Amygdala (tissue), 56 donors: Measurements from ENCODE around the gene CABLES2.

Experiments
- DNase-seq, 56 donors: peaks; one replicate each; lab custom pipeline; 2025; lab: John Stamatoyannopoulos, UW

CABLES2 gene

GRCh38 chr20:62363920-62364851, 42.9 kb downstream of the CABLES2 start:
- no peak for DNase-seq

DNA sequence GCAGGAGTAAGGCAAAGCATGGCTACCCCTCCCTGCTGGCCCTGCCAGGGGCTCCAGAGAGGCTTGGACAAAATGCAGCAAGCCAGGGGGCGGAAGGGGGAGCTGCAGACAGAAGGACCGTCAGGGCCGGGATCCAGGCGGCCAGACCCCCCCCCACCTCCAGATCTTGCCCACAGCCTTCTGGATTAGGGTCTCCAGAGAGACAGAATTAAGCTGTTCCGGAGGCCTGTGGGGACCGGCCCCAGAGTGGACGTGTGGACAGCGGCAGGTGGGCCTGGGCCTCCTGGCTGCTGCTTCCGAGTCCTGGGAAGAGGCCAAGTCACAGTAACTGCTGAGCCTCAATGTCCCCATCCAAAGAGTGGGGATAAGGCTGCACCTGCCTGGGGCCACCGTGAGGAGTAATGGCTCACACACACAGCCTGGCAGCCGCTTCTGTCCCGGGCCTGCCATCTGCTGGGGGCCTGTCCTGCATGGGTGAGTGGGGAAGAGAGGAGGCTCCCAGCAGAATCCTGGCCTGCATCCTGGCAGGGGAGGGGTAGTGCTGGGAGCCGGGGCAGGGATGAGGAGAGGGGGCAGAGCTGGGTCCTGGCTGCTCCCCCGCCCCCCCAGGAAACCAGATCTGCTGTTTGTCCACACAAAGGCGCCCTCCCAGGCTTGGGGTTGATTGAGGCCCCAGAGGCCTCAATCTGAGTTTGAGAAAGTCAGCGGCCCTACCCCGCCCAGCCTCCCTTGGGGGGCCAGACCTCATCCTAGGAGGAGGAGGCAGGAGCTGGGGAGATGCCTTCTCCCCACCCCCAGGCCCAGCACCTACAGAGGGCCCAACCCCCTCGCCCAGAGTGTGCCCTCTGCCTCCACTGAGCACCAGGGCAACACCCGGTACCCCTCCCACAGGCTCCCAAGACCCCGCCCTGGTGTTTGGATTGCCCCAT, 43.8 kb downstream of the CABLES2 start:
- DNase-seq = no peak

DNA sequence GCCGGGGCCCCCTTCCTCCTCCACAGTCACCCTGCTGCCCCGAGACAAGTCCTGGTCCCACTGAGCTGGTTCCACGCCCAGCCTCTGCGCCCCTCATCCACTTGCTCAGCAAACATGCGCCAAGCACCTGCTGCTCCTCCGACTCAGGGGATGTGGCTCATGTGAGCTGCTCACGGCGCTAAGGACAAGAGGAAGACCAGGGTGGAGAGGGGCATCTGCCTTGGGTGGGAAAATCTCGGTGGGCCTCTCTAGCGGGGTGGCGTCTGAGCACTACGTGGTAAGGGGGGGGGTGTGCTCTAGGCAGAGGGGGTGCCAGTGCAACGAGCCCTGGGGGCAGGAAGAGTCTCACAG, 44.5 kb downstream of the CABLES2 start:
- no peak for DNase-seq

DNA sequence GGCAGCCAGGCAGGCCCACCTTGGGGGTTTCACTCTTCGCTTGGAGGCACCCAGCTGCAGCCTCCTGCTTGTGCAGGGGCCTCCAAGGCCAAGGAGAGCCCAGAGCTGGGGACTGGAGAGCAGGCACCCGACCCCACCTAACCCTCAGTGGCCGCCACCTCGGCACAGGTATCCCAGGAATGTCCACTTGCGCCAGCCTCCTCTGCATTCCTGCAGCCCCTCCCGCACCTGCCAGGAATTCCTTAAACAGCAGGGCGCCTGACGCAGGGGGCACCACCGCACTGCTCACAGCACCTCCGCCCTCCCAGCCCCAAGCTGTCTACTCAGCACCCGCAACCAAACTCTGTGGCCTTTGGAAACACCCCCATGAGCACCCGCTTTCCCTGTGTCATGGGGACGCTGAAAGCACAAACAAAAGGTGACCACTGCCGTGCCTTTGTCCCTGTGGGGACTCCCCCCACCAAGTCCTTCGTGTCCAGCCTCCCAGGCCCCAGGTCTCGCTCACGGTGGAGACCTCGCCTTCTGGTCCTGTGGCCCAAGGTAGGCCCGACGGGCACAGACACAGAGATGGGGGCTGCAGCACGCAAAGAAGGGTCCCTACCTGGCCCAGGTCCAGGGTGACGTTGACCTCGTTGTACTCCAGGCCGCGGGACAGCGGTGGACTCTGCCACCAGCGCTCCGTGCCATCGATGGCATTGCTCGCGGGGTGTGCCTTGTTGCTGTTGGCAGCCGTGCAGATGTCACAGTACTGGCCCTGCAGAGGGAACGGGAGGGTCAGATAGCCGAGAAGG, 45.1 kb downstream of the CABLES2 start:
- DNase-seq = no peak

GRCh38 chr20:62360854-62361798, 46.0 kb downstream of the CABLES2 start:
- no peak for DNase-seq

DNA sequence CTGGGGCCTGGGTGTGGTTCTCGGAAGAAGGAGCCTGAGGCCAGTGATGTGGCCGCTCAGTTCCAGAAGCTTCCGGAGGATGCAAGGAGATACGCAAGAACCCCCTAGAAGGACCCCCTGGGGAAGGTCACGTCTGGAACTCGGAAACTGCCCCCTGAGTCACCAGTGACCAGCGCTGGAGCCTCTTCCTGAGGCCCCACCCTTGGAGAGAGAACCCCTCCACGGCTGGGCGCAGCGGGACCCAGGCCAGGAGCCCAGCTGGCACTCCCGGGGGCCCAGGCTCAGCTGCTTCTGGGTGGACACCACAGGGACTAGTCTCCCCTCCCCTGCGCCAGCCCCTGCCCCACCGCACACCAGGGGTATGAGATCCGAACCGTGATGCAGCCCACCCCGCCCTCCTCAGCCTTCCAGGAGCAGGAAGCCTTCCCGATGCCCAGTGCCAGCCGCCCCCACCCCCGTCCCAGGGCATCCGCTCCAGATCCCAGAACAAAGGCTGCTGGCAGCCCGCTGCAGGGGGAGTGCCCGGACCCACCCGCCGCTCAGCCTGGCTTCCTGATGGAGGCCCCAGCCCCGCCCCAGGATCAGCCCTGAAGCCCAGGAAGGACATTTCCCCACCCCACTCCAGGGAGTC, 47.5 kb downstream of the CABLES2 start:
- DNase-seq = peak in 6 of 56 donors; percentile 19 to 81 (median 52)

GRCh38 chr20:62359043-62359490, 48.0 kb downstream of the CABLES2 start:
- peak in 1 of 56 donors; percentile 81 for DNase-seq

GRCh38 chr20:62358171-62359042, 48.7 kb downstream of the CABLES2 start:
- peak in 3 of 56 donors; percentile 34 to 45 (median 41) for DNase-seq

DNA sequence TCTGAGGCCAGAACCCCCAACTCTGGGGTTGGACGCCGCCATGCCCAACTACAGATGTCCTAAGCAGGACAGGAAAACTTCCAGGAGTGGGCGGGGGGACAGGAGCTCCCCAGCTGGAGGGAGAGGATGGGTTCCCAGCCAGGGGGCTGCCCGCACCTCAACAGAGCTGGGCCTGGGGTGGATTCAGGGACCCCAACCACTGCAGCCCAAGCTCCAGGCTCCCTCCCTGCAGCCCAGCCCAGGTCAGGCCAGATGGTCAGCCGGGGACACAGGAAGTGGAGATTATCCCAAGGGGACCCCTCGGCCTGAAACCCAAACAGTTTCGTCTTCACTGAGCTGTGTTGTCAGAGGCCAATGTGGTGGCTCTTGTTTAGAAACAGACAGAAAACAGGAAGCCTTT, 49.4 kb downstream of the CABLES2 start:
- DNase-seq = no peak

- DNase-seq = peak in 1 of 56 donors; percentile 33
Observed at GRCh38 chr20:62357187-62357667, 49.9 kb downstream of the CABLES2 start.

DNA sequence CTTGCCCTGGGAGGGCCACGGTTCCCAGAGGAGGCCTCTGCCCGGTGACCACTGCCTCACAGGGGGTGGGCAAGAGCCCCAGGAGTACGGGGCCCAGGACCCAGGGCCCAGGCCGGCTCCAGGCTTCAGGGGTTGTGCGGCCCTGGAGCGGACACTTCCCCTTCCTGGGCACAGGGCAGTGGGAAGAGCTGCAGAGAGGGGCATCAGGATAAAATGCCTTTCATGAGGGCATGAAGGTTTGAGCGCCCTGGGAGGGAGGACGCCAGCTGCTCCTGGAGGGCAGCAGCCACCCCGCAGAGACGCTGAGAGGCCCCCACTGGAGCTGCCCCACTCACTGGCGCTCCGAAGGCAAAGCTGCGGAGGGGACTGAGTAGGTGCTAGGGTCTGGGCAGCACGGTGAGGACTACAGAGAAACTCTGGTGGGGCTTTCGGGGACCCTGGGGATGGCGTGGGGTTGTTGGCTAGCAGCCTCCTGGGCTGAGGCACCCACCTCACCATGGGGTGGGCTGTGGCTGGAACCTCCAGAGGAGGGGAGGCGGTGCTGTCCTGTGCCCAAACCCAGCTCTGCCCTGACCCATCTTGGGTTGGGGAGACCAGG, 50.4 kb downstream of the CABLES2 start:
- no peak for DNase-seq

- DNase-seq = peak in 3 of 56 donors; percentile 19 to 49 (median 44)
Observed at GRCh38 chr20:62355878-62356588, 51.1 kb downstream of the CABLES2 start.

DNA sequence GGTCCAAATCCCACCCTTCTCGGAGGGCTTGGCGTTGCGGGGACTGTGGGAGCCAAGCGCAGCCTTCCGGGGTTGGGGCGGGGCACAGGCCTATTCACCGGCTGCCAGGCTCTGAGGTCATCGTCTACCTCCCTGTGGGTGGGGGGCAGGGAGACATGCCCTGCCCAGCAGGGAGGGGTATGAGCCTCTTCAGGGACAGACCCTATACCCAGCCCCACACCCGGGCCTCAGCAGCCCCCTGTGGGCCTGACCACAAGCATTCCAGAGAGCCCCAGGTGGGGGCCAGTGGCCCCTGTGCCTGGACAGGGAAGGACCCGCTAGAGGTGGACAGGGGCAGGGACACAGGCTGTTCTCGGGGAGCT, 51.6 kb downstream of the CABLES2 start:
- DNase-seq = peak in 13 of 56 donors; percentile 17 to 67 (median 30)

- no peak for DNase-seq
Observed at GRCh38 chr20:62354811-62355341, 52.2 kb downstream of the CABLES2 start.

DNA sequence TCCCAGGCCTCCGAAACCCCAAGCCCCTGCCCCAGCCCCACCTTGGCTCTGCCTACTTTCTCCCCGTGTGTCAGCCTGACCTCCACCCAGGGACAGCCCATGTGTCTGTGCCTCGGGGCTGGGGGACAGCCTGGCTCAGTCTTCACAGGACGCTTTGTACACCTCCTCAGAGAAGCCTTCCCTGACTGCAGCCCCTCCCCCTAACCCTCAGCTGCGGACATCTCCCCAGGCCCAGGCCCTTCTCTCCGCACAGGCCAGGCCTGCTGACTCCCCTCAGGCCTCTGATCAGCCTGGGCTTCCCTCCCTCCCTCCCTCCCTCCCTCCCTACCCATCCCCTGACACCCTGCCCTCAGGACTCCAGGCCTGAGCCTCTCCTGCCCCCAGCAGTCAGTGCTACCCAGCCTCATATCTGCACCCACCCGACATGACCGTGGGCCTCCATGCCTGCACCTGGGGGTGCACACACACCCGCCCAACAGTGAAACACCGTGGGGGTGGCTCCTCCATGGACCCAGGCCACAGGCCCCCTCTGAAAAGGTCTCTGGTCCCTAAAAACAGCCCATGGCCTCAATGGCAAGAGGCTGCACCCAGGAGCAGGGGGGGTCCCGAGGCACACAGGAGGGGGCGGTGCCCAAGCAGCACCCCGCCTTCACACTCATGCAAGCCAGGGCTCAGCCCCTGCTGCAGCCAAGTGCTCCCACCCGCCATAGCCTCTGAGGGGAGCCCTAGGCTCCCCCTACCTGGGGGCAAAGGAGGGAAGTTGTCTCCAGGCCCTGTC, 52.9 kb downstream of the CABLES2 start:
- DNase-seq = no peak
